DLD1 (cell line): ENCODE data around the gene PPP6R2.
"Not testable (repeated sequence)": the region's sequence is repeated elsewhere in the genome, so short reads cannot be mapped to it uniquely, and the experiment has no call there.

Experiments used
- in situ Hi-C: cut with HindIII; loops from 2 replicates; pipeline ENCODE4 v1.10.0; 2017; ENCODE audit warnings: low sequenced_read_pairs

The PPP6R2 gene

DNA sequence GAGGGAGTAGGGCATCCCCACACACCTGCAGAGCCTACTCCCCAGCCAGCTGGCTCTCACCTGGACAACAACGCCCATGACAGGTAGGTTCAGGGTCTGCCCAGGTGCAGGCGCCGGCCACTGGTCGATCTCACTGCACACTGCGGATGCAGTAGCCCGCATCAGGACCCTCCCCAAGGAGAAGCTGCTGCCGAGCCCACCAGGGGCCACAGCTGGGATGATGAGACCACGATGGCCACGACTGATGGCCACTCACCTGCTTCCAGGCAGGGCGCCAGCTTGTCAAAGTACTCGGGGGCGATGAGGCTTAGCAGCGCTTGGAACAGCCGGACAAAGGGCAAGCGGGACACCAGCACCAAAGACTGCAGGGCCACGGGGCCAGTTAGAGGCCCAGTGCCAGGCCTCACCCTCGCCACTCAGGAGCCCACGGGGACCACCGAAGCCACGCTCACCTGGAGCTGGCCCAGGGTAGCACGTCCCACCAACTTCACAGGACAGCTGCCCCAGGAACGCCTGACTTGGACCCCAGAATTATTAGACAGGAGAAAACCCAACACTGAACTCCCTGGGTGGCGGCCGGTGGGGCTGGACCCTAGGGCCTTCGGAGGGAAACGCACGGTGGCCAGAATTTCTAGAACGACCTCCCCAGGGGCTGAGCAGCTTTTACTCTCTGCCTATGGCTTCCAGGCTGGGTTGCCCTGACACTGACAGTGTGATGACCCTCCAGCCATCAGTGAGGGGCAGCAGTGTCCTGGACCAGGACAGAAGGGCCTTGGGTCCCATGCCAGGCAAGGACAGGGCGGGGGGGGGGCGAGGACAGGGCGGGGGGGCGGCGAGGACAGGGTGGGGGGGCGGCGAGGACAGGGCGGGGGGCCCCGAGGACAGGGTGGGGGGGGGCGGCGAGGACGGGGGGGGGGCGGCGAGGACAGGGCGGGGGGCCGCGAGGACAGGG lies 26.7 kb upstream of the PPP6R2 start:
- in situ Hi-C loops, result no loop called here

DNA sequence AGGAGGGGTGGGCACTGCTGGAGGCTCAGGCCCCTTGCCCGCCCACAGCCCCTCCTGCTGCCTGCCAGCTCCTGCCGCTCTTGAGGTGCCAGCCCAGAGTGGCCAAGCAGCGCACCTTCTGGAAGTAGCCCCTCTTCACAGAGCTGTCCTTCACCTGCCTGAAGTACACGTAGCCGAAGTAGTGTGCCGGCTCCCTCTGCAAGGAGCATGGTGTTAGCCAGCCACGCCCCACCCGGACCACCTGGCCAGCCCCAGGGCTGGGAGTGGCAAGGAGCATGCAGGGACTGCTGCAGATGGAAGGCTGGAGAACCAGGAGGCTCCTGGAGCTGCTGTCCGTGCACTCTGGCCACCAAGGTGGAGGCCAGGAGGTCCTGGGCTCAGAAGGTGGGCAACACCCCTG lies 25.9 kb upstream of the PPP6R2 start:
- in situ Hi-C loops, result no loop called here

DNA sequence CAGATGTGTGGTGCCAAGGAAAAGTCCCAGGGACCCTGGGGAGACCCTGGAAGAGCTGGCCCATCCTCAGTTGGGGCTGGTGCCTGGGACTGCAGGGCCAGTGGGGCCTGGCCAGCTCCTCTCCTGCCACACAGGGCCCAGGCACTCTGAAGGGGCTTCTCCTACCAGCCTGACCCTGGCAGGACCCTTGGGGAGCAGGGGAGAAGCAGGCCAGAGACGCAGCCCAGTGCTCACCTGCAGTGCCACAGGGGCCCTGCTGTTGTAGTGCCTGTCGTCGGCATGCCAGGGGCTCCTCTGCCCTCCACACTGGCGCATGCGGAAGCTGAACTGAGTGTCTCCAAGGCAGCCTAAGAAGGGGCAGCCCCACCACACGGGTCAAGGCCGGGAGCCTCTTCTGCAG lies 25.5 kb upstream of the PPP6R2 start:
- in situ Hi-C loops, result no loop called here

DNA sequence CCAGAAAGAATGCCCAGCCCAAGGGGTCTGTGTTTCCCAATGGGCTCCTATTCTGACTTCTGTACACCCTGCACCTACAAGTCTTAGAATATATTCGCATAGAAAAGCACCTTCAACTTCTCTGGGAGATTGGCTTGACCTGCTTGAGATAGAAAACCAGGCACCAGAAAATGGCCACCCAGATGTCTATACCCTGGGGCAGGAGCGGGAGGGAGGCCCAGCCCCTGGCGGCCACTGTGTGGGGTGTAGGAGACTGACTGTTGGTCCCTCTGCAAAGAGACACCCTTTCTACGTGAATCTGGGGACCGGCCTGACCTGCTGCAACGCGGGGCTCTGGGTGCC lies 24.8 kb upstream of the PPP6R2 start:
- in situ Hi-C loops, result no loop called here

DNA sequence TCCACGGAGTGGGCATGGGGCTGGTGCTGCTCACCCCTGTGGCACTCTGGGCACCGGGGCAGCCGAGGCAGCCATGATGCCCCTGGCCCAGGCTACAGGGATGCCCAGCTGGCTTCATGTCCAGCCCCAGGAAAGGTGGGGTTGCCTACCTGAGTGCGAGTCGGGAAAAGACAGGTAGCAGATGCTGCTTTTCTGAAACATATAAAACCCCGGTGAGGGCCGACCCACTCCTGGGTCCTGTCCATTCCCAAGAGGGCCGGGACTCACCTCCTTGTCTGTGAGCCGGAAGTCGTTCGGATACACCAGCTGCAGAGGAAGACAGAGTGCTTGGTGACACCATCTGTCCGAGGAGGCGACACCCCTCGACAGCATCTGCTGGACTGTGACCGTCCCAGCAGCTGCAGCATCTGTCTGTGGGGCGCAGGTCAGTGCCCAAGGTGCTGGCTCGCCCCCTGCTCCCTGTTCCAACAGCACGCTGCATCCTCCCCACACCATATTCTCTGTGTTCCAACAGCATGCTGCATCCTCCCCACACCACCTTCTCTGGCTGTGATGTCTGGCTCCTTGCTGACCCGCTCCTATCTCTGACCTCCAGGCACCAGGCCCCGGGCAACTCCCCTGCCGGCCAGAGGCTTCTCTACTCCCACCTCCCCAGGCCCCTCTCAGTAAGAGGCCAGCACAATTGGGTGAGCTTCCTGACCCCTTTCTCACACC lies 24.3 kb upstream of the PPP6R2 start:
- in situ Hi-C loops, result no loop called here

DNA sequence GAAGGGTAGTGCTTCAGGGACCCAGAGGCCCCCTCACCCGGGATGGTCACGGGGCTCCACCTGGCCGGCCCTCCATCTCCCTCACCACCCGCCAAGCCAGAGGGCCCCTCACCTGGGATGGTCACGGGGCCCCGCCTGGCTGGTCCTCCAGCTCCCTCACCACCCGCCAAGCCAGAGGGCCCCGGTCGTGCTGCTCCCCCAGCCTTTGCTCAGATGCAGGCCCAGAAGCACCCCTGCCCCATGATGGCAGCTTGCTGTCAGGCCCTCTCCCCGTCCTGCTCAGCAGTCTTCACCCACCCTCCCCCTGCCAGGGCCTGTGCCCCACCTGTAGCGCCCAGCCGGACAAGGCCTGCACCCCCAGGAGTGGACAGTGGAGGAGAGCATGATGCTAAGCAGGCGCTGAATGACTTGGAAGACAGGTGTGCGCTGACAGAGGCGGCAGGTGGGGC lies 23.6 kb upstream of the PPP6R2 start:
- in situ Hi-C loops, result no loop called here

DNA sequence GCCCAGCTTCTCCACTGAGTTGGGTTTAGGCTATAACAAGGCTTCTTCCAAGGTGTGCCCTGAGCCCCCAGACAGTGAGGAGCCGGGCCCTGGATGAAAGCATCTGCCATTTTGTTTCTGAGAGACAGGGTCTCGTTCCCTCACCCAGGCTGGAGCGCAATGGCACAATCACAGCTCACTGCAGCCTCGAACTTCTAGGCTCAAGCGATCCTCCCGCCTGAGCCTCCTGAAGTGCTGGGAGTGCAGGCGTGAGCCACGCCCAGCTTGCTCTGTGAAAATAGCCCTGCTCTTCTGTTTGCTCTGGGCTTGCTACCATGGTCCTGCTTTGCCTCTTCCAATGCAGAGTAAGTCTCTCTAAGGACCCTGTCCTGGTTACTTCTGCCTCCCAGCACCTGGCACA lies 23.0 kb upstream of the PPP6R2 start:
- in situ Hi-C loops, result no loop called here

DNA sequence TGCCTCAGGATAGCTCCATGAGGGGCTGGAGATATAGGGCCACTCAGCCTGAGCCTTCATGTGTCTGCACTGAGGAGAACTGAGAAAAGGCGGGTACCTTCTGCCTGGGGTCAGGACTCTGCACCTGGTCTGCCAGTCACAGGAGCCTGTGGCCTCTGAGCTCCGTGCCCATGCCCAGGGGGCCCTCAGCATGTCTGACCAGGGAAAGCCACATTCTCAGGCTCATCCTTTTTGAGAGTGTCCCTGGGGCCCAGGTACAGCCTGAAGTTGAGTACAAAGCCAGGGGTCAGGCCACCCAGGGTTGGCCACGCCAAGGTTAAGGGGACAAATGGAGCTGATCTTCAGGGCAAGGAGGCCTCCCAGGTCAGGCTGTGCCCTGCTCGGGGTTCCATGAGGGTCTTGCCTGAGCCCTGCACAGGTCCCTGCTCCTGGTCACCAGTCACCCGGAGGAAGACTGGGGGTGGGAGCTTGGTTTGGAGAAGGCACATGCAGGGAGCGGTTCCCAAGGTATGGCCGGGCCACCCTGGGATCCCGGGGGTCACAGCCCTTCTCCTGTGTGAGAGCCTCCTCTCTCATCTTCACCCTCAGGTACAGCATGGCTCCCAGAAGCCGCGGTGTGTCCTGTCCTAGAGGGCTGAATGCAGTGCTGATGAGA lies 22.3 kb upstream of the PPP6R2 start:
- in situ Hi-C loops, result no loop called here

DNA sequence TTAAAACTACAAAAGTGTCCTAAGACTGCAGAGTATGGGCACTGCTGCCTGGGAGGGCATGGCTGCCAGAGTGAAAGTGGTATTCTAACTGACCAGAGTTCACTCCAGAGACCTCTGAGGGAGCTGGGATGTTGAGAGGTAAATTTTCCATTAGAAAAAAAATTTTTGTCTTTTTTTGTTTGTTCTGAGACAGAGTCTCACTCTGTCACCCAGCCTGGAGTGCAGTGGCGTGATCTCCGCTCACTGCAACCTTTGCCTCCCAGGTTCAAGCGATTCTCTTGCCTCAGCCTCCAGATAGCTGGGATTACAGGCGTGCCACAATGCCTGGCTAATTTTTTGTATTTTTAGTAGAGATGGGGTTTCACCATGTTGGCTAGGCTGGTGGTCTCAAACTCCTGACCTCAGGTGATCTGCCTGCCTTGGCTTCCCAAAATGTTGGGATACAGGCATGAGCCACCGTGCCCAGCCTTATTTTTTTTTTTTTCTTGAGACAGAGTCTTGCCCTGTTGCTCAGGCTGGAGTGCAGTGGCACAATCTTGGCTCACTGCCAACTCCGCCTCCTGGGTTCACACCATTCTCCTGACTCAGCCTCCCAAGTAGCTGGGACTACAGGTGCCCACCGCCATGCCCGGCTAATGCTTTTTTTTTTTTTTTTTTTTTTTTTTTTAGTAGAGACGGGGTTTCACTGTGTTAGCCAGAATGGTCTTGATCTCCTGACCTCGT lies 20.6 kb upstream of the PPP6R2 start:
- in situ Hi-C loops, result not testable (repeated sequence)

DNA sequence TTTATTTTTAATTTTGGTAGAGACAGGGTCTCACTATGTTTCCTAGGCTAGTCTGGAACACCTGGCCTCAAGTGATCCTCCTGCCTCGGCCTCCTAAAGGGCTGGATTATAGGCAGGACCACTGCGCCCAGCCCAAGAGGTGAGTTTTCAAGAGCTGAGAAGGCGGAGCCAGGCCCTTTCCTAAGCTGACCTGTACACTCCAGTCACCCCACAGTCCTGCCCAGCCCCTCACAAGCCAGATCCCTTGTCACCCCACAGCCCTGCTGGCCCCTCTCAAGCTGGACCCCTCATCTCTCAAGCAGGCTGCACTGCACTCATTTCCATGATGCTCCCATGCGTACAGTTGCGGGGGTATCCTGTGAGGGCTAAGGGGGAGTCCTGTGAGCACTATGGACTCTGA lies 19.2 kb upstream of the PPP6R2 start:
- in situ Hi-C loops, result no loop called here

DNA sequence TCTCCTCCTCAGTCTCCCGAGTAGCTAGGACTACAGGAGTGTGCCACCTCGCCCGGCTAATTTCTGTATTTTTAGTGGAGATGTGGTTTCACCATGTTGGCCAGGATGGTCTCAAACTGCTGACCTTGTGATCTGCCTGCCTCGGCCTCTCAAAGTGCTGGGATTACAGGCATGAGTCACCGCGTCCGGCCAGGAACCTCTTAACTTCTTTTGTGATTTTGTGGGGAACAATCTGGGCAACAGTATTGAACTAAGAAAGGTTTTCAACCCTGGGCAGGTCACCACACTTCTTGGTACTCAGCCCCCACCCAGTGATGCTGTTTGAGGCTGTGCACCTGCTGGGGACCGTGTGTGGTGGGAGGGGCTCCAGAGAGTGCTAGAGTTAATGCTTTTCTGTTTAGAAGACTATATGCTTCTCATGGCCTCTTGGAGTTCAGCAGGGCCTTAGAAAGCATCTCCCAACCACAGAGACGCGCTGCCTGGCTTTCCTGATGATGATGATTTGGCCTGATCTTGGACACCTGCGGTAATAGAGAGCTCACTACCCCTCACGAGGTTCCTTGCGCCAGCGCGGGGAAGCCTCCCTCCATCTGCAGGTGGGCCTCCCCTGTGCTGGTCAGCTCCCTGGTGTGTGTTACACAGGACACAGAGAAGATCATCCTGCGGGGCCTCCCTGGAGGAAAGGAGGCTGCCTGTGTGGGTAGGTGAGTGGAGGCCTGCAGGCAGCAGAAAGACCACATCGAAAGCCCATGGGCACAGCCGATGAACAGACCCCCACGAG lies 17.5 kb upstream of the PPP6R2 start:
- in situ Hi-C loops, result no loop called here

DNA sequence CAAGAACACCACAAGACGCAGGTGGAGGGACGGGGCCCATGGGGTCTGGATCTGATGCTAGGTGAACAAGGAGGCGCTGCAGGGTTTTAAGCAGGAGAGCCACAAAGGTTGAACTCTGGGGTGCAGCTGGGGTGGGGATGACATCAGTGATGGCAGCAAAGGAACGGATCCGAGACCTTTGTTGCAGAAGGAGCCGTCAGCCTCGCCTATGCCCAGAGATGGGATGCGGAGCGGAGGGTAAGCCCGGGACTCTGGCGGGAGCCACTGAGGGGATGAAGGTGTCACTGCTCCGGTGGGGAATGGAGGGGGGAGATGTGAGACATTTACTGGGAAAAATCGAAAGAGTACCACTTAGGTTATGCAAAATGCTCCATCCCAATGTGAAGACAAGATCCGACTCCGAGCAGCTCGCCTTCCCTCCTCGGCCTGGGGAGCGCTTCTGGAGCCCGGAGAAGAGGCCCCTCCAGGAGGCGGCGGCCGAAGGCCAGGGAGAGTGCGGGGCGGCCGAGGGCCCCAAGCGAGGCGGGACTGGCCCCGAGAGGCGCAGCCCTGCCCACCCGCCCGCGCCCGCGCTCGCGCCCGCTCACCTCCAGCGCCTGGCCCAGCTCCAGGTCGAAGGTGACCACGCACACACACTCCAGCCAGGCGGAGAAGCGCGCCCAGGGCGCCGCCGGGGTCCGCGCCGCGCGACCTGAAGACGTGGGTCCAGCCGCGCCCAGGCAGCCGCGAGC lies 16.7 kb upstream of the PPP6R2 start:
- in situ Hi-C loops, result no loop called here

DNA sequence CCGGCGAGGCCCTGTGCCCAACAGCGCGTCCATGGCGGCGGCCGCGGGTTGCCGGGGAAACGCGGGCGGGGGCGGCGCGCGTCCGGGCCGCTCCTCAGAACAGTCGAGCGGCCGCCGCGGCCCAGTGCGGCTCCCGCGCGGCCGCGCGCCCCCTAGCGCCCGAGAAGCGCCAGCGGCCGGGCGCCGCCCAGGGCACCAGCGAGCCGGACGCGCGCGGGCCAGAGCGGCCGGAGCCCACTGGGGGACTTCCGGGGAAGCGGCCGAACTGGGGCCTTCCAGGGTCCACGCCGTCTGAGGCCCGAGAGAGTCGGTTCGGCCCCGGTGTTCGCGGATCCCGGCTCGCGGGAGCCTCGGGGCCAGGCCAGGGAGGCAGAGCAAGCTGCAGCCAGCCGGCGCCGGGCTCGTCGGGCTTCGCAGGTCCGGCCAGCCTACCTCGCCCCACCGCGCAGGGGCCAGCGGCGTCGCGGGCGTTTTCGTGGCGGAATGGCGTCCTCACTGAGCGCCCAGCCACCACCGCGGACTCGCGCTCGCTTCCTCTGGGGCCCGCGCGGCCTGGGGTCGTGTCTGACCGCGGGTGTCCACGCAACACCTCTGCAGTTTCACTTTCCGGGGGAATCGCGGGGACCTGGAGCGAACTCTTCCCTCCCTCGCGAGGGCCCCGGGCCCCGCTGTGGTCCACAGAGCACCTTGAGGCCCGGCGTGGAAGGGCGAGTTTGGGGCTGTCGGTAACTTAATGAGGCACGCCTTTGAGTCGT lies 16.0 kb upstream of the PPP6R2 start, which contains the start of gene DENND6B:
Gene DENND6B, minus strand, starts transcription at position 57 of the 755 bp plus-strand sequence. Its CDS starts 24 bp downstream, at position 33.
- in situ Hi-C loops, result no loop called here

DNA sequence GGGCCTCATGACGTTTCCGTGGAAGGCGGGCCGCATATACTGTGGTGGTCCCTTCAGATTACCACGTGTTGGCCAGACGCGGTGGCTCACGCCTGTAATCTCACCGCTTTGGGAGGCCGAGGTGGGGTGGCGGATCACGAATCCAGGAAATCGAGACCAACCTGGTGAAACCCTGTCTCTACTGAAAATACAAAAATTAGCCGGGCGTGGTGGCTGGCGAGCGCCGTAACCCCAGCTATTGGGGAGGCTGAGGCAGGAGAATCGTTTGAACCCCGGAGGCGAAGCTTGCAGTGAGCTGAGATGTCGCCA lies 15.5 kb upstream of the PPP6R2 start:
- in situ Hi-C loops, result no loop called here

DNA sequence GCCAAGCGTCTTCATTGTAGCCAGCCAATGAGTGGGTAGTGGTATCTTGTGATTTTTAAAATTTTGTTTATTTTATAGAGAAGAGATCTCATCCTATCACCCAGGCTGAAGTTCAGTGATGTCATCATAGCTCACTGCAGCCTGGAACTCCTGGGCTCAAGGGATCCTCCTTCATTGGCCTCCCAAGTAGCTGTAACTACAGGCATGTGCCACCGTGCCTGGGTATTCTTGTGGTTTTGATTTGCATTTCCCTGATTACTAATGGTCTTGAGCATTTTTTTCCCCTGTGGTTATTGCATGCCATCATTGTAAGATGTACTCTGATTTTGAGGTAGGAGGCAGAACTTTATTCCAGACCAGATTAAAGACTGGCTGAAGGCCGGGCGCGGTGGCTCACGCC lies 13.9 kb upstream of the PPP6R2 start:
- in situ Hi-C loops, result no loop called here

DNA sequence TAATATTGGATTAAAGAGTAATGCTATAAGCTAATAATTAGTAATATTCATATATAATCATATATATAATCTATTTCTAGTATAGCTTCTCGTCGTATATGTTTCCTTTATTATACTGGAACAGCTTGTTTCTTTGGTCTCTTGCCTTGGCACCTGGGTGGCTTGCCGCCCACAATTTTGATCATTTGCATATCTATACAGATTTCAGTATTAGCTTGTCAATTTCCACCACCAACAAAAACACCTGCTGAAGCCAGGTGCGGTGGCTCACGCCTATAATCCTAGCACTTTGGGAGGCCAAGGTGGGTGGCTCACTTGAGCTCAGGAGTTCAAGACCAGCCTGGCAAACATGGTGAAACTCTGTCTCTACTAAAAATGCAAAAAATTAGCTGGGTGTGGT lies 8.7 kb upstream of the PPP6R2 start:
- in situ Hi-C loops, result not testable (repeated sequence)

DNA sequence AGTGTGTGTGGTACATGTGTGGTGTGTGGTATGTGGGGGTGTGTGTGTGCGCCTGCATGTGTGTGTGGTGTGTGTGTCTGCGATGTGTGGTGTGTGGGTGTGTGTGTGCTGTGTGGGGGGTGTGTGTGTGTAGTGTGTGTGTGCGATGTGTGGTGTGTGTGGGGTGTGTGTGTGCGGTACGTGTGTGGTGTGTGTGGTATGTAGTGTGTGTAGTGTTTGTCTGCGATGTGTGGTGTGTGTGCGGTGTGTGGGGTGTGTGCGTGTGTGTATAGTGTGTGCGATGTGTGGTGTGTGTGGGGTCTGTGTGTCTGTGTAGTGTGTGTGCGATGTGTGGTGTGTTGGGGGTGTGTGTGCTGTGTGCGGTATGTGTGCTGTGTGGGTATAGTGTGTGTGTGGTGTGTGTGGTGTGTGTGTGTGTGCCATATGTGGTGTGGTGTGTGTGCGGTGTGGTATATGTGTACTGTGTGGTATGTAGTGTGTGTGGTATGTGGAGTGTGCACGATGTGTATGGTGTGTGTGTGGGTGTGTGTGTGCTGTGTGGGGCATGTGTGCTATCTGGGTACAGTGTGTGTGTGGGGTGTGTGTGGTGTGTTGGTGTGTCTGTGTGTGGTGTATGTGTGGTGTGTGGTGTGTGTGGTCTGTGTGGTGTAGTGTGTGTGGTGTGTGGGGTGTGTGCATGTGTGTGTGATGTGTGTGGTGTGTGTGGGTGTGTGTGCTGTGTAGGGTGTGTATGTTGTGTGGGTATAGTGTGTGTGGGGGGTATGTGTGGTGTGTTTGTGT lies 5.7 kb upstream of the PPP6R2 start:
- in situ Hi-C loops, result no loop called here

DNA sequence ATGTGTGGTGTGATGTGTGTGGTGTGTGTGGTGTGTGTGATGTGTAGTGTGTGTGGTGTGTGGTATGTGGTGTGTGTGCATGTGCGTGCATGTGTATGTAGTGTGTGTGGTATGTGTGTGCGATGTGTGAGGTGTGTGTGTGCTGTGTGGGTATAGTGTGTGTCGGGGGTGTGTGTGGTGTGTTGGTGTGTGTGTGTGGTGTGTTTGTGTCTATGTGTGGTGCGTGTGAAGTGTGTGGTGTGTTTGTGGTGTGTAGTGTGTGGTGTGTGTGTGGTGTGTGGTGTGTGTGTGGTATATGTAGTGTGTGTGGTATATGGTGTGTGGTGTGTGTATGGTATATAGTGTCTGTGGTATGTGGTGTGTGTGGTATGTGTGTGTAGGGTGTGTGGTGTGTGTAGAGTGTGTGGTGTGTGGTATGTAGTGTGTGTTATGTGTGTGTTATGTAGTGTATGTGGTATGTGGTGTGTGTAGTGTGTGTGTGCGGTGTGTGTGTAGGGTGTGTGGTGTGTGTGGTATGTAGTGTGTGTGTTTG lies 5.0 kb upstream of the PPP6R2 start:
- in situ Hi-C loops, result no loop called here
